Prostate gland (tissue), 2 donors: ENCODE results near the gene ZNF219. TPM values are rescaled to one million over a fixed set of nuclear protein-coding genes. Genes with fewer than 3 reads are reported as not detected.

Experiments
- DNase-seq: peaks from one replicate; pipeline ENCODE4 v3.0.0-alpha.2; 2019; ENCODE audit warnings: low spot score
- H3K27ac ChIP-seq, 2 donors: fragments of 200-600 bp; sonication (generic); 2 replicates each; pipeline ENCODE4 v1.5.1; 2017 to 2019
- H3K27me3 ChIP-seq: fragments of 200-600 bp; sonication (generic); replicated peaks from 2 replicates; pipeline ENCODE4 v1.5.1; 2019; ENCODE audit not compliant: insufficient read depth
- H3K36me3 ChIP-seq, 2 donors: fragments of 200-600 bp; sonication (generic); 1 replicate in 1 of 2; 2 replicates in 1 of 2; pipeline versions ENCODE4 v1.5.1 to v1.8.1; 2017 to 2019
- H3K4me1 ChIP-seq: fragments of 200-600 bp; sonication (generic); replicated peaks from 2 replicates; pipeline ENCODE4 v1.5.1; 2019
- H3K4me3 ChIP-seq, 2 donors: fragments of 200-600 bp; sonication (generic); 2 replicates each; pipeline ENCODE4 v1.5.1; 2017 to 2019
- H3K9me3 ChIP-seq: fragments of 200-600 bp; sonication (generic); 2 replicates; pipeline ENCODE4 v1.5.1; 2017
- CTCF ChIP-seq, 4 experiments: fragments of 200-600 bp in 2 of 4; fragments of 450-650 bp in 2 of 4; sonication (generic) in 2 of 4; IDR thresholded peaks; 1 replicate in 3 of 4; 2 replicates in 1 of 4; pipeline ENCODE4 v1.5.1; 2016 to 2019; ENCODE audit warnings: antibody characterized with exemption in 4 of 4, mild to moderate bottlenecking in 2 of 4, moderate library complexity in 2 of 4
- POLR2A ChIP-seq: fragments of 450-650 bp; IDR thresholded peaks from one replicate; pipeline ENCODE4 v1.6.1; 2016; ENCODE audit warnings: antibody characterized with exemption, mild to moderate bottlenecking
- POLR2AphosphoS5 ChIP-seq: sonication (generic); formaldehyde crosslinking; IDR thresholded peaks from one replicate; pipeline ENCODE4 v1.6.1; 2017; ENCODE audit warnings: antibody characterized with exemption
- WGBS: methylation state at CpG from one replicate; pipeline ENCODE4 v1.1.5; 2018; 5-methylcytosine and 5-hydroxymethylcytosine counted together
- intact Hi-C: fragments of 100-400 bp; cut with DNase I; formaldehyde crosslinking; loops from one replicate; pipeline ENCODE4 v1.14.2; 2022
- total RNA-seq, 2 donors: library from RNA; depleted of rRNA; stranded (reverse); fragments of >200 nt; gene quantifications; one replicate each; pipeline ENCODE4 v1.1.0, GENCODE V29; 2016

ZNF219 gene
- total RNA-seq, 2 donors from 2014 or later = 56.8 to 89.8 TPM

DNA sequence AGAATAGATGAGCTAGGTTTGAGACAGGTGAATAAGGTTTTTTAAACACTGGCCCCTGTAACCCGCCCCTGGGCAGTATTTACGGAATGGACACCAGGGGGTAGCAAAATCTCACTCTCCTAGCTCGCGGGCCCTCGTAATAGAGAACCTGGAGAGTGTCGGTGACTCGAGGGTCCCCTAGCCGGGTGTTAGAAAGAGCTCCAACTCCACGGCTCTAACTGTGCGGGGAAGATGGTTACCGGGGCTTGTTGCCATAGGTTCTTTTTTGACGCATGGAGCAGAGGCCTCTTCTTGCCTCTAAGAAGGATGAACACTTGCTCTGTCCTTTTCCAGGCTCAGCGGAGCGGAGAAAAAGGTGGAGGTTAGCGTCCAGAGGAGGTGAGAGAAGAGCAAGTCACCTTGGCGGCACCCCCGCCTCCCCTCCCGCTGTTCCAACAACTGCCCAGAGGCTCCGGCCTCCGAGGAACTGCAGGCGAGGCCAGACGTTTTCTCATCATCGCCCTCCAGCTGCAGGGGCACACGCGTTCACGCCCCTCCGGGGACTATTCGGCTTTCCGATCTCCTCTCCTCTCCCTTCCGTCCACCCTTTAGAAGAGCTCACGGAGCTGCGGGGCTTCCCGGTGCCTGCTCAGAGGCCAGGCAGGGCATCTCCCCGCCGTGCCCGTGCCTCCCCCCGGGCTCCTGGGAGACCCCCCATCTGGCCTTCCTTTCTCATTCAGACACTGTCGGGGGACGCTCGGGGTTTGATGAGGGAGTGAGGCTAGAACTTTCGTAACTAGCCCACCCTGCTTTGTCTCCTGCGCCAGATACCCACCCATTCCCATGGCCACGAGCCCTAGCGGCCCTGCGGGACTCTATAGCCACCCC is 29.7 kb downstream of the ZNF219 start:
- Histone ChIP-seq H3K9me3 (no peaks in the 10 kb centered on the region), H3K27ac (peak overlapping the region; percentile 77 to 79), H3K27me3 (no peaks in the 10 kb centered on the region), H3K4me1 (peaks cover 15% of the 10 kb centered on the region), H3K36me3 (no peaks in the 10 kb centered on the region), H3K4me3 (peak overlapping the region; percentile 51 to 62)
- peak; percentile 43 for DNase-seq
- intact Hi-C loops = loop anchor here (2.0 kb wide), 1 partner anchor 24 kb away; no protein-coding TSS in a partner anchor
- TF ChIP-seq CTCF (IDR thresholded peaks at IDR 0.05) (peak; percentile 33 to 74 (median 58)), POLR2A (no peak), POLR2AphosphoS5 (no peak)
- 12% methylated on average over 45 of the region's 45 CpGs for WGBS

GRCh38 chr14:21066882-21067502 is 31.5 kb downstream of the ZNF219 start:
- H3K36me3 ChIP-seq = no peaks in the 10 kb centered on the region
- H3K4me1 ChIP-seq = peaks cover 15% of the 10 kb centered on the region
- no peak for DNase-seq
- intact Hi-C loops = no loop called here
- no peaks in the 10 kb centered on the region for H3K27me3 ChIP-seq
- no peaks in the 10 kb centered on the region for H3K9me3 ChIP-seq
- no peak overlapping the region for H3K4me3 ChIP-seq
- 82% methylated on average over 7 of the region's 7 CpGs for WGBS
- TF ChIP-seq CTCF (IDR thresholded peaks at IDR 0.05) (no peak), POLR2A (no peak), POLR2AphosphoS5 (no peak)
- H3K27ac ChIP-seq = no peak overlapping the region

DNA sequence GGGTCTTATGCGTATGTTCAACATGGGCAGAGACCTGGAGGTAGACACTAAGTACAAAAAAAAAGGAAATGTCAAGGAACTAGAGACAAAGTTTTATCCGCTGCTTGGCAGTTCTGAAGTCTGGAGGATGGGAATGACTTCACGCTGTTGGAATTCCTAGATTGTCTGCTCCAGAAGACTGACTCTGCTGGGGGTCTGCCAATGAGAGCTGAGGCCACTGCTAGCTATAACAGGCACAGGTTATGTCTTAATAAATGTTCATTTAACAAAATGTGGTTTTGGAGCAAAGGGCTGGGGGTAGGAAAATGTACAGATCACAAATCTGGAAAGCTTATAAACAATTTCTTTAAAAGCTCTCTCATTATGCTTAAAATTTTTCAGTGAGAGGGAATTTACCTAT is 35.0 kb downstream of the ZNF219 start:
- H3K9me3 ChIP-seq = no peaks in the 10 kb centered on the region
- H3K36me3 ChIP-seq = no peaks in the 10 kb centered on the region
- H3K27ac ChIP-seq = no peak overlapping the region
- H3K4me3 ChIP-seq = no peak overlapping the region
- TF ChIP-seq POLR2A (no peak), CTCF (IDR thresholded peaks at IDR 0.05) (no peak), POLR2AphosphoS5 (no peak)
- no peak for DNase-seq
- 62% methylated on average over 3 of the region's 3 CpGs for WGBS
- no peaks in the 10 kb centered on the region for H3K4me1 ChIP-seq
- intact Hi-C loops = no loop called here
- no peaks in the 10 kb centered on the region for H3K27me3 ChIP-seq

DNA sequence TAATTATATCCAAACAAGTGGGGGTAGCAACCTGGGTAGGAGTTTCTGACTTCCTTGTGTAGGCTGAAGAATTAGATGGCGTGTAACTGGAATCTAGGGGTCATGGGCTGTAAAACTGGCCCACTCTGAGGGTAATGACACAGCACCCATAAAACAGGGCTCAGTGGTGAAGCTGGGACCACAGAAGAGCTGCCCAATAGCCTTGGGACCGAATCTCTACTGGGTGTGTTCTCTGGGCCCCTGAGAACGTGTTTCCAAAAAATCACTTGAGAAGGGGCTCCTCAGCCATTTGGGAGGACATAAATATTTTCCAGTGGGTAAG is 37.1 kb downstream of the ZNF219 start:
- intact Hi-C loops = no loop called here
- TF ChIP-seq POLR2A (no peak), CTCF (IDR thresholded peaks at IDR 0.05) (no peak), POLR2AphosphoS5 (no peak)
- 83% methylated on average over 3 of the region's 3 CpGs for WGBS
- no peak for DNase-seq
- Histone ChIP-seq H3K4me3 (no peak overlapping the region), H3K9me3 (no peaks in the 10 kb centered on the region), H3K36me3 (no peaks in the 10 kb centered on the region), H3K4me1 (no peaks in the 10 kb centered on the region), H3K27me3 (no peaks in the 10 kb centered on the region), H3K27ac (no peak overlapping the region)
